ENCODE results near the gene ST6GAL1. TPM values are rescaled to one million over a fixed set of nuclear protein-coding genes. Genes with fewer than 3 reads are reported as not detected.

ST6GAL1 gene
- total and polyA plus RNA-seq, 10 of the 15 experiments (the other 5 are each of a cell fraction or from before 2014, with no cell fraction given) = 74.2 to 248 (median 149) TPM

- TF ChIP-seq ZBTB4 (CRISPR knock-in tag; IDR thresholded peaks at IDR 0.05) = no peak
- no peak for TF ChIP-seq FOS (IDR thresholded peaks at IDR 0.05; ENCODE audit: borderline replicate concordance, extremely low read depth, insufficient read length)
- TF ChIP-seq, protein P1, sequence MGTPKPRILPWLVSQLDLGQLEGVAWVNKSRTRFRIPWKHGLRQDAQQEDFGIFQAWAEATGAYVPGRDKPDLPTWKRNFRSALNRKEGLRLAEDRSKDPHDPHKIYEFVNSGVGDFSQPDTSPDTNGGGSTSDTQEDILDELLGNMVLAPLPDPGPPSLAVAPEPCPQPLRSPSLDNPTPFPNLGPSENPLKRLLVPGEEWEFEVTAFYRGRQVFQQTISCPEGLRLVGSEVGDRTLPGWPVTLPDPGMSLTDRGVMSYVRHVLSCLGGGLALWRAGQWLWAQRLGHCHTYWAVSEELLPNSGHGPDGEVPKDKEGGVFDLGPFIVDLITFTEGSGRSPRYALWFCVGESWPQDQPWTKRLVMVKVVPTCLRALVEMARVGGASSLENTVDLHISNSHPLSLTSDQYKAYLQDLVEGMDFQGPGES (IDR thresholded peaks at IDR 0.05) = no peak
- TF ChIP-seq, protein P2, sequence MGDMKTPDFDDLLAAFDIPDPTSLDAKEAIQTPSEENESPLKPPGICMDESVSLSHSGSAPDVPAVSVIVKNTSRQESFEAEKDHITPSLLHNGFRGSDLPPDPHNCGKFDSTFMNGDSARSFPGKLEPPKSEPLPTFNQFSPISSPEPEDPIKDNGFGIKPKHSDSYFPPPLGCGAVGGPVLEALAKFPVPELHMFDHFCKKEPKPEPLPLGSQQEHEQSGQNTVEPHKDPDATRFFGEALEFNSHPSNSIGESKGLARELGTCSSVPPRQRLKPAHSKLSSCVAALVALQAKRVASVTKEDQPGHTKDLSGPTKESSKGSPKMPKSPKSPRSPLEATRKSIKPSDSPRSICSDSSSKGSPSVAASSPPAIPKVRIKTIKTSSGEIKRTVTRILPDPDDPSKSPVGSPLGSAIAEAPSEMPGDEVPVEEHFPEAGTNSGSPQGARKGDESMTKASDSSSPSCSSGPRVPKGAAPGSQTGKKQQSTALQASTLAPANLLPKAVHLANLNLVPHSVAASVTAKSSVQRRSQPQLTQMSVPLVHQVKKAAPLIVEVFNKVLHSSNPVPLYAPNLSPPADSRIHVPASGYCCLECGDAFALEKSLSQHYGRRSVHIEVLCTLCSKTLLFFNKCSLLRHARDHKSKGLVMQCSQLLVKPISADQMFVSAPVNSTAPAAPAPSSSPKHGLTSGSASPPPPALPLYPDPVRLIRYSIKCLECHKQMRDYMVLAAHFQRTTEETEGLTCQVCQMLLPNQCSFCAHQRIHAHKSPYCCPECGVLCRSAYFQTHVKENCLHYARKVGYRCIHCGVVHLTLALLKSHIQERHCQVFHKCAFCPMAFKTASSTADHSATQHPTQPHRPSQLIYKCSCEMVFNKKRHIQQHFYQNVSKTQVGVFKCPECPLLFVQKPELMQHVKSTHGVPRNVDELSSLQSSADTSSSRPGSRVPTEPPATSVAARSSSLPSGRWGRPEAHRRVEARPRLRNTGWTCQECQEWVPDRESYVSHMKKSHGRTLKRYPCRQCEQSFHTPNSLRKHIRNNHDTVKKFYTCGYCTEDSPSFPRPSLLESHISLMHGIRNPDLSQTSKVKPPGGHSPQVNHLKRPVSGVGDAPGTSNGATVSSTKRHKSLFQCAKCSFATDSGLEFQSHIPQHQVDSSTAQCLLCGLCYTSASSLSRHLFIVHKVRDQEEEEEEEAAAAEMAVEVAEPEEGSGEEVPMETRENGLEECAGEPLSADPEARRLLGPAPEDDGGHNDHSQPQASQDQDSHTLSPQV (IDR thresholded peaks at IDR 0.05) = 0 out of 2 replicates have a peak, but pooled peaks have one; percentile 47
- no peak for TF ChIP-seq CTCF (IDR thresholded peaks at IDR 0.05 in 2 of 3, conservative IDR thresholded peaks at IDR 0.05 in 1 of 3; ENCODE audit: control insufficient read depth in 2 of 3, extremely low read depth in 1 of 3, insufficient read depth in 1 of 3, low read depth in 3 of 3, low read length in 3 of 3)
- peak; percentile 43; the same call in 1 of the 2 replicates for TF ChIP-seq POLR2A (IDR thresholded peaks at IDR 0.05; ENCODE audit: low read depth, low read length)
- TF ChIP-seq TCF3 (IDR thresholded peaks at IDR 0.05; ENCODE audit: borderline replicate concordance, insufficient read depth, low read depth, low read length) = no peak
- no peak for TF ChIP-seq CBFB (IDR thresholded peaks at IDR 0.05; ENCODE audit: low read depth)
- no peak for TF ChIP-seq CBX5 (IDR thresholded peaks at IDR 0.05; ENCODE audit: low read depth)
- TF ChIP-seq FOXM1 (IDR thresholded peaks at IDR 0.05; ENCODE audit: low read depth, low read length) = no peak
- TF ChIP-seq RAD51 (IDR thresholded peaks at IDR 0.05) = no peak
- TF ChIP-seq POU2F2 (IDR thresholded peaks at IDR 0.05; ENCODE audit: borderline replicate concordance, low read depth, low read length) = no peak
- no peak for TF ChIP-seq HDAC6 (IDR thresholded peaks at IDR 0.05; ENCODE audit: unreplicated experiment)
- TF ChIP-seq SREBF1 (IDR thresholded peaks at IDR 0.05; ENCODE audit: low read length) = no peak
- TF ChIP-seq KLF5 (IDR thresholded peaks at IDR 0.05; ENCODE audit: partially characterized antibody) = no peak
- no peak for TF ChIP-seq EGR1 (IDR thresholded peaks at IDR 0.05; ENCODE audit: borderline replicate concordance in 1 of 2, low read depth in 2 of 2, low read length in 2 of 2)
- no peak for TF ChIP-seq STAT1 (conservative IDR thresholded peaks at IDR 0.05)
- peak; percentile 50; the same call in 1 of the 2 replicates for TF ChIP-seq TCF12 (IDR thresholded peaks at IDR 0.05; ENCODE audit: low read depth, low read length)
- peak; percentile 81 for TF ChIP-seq IKZF1 (conservative IDR thresholded peaks at IDR 0.05)
- TF ChIP-seq RB1 (IDR thresholded peaks at IDR 0.05; ENCODE audit: borderline replicate concordance) = no peak
- TF ChIP-seq SMAD5 (IDR thresholded peaks at IDR 0.05; ENCODE audit: low read depth) = no peak
Observed at GRCh38 chr3:187012609-187013051, 82.3 kb downstream of the ST6GAL1 start (continued).

Measured in GM12878 (cell line).